NCI-H2196 (cell line): ENCODE data around the gene LOXL3.

Experiments used
- DNase-seq: peaks from one replicate; lab custom pipeline; 2025; ENCODE audit not compliant: unreplicated experiment; lab: John Stamatoyannopoulos, UW

The LOXL3 gene

GRCh38 chr2:74552914-74553811 lies 579 bp downstream of the LOXL3 start:
- DNase-seq, result peak; percentile 22

- no peak for DNase-seq
Measured at GRCh38 chr2:74551942-74552913, 1.5 kb downstream of the LOXL3 start.

DNA sequence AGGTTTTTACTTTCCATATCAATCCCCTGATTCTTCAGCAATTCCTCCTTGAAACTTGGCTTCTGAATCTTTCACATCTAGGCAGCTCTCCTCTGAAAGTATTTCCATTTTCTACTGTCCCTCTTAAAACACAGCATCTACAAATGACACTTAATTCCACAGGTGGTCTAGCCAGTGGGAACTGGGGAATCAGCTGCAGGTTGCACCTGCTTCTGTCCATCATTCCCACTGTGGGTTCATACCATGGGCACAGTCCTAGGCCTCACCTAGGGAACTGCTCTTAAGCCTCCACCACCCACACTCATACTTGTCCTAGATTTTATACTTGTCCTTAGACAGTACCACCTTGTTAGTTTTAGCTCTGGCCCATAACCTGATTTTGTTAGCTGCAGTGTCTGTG lies 2.2 kb downstream of the LOXL3 start:
- DNase-seq, result no peak

DNA sequence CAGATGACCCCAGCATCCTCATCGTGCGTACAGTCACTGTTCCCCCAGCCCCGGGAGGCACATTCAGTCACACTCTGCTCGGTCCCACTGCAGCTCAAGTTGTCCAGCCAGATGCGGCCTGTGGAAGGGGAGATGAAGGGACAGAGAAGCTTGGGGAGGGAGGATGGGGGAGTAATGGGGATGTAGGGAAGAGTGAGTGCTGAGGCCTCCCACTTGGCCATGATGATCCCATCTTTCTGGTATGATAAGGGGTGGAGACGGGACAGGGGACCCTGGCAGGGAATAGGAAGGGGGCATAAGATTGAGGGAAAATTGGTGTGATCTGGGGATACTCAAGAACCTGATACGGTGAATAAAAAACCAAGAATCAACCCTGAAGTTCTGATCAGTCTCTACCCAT lies 3.5 kb downstream of the LOXL3 start:
- no peak for DNase-seq

DNA sequence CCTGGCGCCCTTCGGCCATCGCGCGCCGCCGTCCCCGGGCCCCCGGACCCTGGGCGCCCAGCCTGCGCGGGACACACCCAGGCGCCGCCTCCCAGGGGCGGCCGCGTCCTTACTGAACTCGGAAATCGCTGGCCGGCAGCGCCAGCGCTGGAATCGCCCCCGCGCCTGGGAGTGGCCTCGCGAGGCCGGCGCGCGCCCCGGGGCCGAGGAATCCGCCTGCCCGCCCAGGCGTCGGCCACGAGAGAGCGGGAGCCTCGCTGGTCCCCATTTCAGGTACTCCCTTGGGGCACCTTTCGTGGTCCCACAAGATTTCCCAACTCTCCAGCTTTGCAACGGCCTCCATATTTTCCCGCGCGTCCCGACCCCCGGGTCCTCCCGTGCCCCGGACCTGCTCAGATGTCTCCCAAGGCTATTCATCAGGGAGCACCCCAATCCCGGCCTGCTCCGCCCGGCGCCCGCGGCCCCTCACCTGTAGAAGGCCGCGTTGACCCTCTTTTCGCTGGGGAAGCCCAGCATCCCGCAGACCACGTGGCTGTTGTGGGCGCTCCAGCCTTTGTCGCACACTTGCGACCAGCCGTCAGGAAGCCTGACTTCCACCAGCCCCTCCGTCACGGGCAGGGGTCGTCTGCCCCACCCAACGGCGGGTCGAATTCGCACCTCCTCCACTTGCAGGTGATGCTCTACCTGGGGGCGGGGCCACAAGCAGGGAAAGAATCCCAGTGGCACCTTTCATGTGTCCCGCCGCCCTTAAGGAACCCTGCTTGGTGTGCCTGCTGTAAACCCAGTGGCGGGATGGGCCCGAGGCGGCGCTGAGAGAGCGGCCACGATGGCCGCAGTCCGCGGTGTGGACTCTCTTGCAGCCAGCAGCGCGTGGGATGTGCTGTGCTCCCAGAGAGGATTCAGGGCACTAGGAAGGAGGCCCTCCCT lies 4.6 kb downstream of the LOXL3 start:
- peak; percentile 46 for DNase-seq

- no peak for DNase-seq
Measured at GRCh38 chr2:74548285-74548899, 5.3 kb downstream of the LOXL3 start.

DNA sequence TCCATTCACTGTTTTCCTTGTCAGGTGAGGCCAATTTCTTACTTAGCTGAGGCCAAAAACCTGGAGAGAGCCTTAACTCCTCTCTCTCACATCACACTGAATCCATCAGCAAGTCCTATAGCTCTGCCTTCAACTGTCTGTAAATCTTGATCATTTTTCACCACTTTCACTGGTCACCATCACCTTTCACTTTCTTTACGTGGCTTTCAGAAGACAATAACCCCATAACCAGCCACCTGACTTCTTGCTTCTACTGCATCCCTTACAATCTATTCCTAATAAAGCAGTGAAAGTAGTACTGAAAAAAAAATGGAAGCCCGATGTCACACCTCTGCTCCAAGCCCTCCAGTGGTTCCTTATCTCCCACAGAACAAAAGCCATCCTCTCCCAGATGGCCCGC lies 7.7 kb downstream of the LOXL3 start:
- no peak for DNase-seq

DNA sequence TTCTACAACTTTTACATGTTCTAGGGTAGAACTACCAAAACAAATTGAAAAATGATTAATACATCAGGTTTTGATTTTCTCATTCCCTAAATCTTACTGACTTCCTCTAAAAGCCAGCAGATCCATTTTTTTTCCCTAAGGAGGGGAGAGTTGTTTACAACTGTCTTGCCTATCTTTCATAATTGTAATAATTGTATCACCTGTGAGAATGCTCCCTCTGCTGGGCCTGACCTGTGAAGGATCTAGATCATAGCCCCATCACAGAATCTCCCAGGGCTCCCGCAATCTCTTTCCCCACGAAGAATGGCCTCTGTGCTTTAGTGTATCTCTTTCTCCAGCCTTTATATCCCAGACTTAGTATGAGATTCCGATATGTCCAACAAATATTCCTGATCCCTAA lies 9.1 kb downstream of the LOXL3 start:
- DNase-seq, result no peak

DNA sequence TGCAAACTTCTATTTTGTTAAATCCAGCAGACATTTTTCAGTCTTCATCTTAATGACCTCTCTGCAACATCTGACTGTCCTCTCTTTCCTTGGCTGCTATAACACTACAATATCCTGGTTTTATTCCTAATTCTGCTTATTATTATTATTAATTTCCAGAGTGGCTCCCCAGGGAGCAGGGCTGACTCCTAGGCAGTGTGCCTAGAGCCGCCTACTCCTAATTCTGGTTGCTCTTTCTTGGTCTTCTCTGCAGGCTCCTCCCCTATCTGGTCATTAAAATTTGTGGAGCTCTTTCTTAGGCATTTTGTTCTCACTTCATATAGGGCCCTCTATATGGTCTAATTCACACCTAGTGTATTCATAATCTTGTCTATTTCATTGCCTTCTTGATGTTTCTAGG lies 10.8 kb downstream of the LOXL3 start:
- DNase-seq, result no peak

DNA sequence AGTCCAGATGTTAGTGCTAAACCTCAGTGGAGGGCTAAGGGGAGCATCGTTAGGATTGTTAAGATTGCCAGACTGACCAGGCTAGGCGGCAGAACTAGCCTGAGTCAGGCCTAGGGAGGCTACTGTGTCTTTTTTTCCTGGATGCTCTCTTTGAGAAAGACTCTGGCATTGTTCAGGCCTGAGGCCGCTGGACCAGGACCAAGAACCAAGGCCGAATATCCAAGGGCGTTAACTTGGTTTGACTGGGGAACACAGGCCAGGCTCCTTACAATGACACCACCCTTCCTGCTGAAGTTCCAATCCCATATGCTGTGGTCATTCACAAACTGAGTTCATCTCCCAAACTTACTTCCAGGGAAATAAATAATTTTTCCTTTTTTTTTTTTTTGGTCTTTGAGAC lies 13.5 kb downstream of the LOXL3 start:
- no peak for DNase-seq

DNA sequence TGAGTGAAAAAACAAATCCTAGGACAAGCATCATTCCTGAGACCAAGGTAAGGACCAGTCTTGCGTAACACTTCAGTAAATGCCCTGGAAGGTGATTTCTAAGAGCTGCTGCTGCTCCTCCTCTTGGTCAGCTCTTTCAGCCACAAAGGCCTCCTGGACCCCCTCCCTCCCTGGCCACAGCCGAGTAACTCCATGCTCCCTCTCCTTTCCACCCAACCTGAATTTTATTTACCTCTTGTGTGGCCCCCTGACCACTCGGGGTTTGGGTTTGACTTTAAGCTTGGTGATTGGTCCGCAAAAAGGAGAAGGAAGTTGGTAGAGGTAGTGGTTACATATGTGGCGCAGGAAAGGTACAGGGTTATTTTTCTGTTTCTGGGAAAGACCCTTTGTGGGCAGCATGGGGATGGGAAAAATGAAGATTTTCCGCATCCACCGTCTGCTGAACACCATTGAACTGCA lies 14.8 kb downstream of the LOXL3 start:
- DNase-seq, result no peak

- no peak for DNase-seq
Measured at GRCh38 chr2:74537140-74537539, 16.6 kb downstream of the LOXL3 start.

GRCh38 chr2:74536166-74536950 lies 17.4 kb downstream of the LOXL3 start:
- DNase-seq, result no peak

- DNase-seq, result no peak
Measured at GRCh38 chr2:74535440-74535965, 18.2 kb downstream of the LOXL3 start.

- no peak for DNase-seq
Measured at GRCh38 chr2:74534411-74534810, 19.3 kb downstream of the LOXL3 start.

DNA sequence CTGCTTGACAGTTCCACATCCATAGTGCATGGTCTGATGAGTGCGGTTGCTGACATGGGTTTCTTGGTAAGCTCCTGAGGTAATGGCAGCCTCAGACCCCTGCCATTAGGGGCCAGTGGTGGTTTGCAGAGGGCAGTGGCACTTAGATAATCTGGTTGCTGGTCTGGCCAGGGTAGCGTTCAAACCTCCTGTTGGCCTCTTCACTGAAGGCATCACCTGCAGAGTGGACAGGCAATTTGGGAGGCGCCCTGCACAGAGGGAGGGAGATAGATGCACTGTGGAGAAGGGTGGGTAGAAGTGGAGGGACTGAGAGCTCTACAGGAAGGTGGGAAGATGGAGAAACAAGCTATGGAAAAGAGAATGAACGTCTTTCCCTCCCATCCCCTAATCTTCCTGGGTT lies 20.3 kb downstream of the LOXL3 start:
- no peak for DNase-seq

- no peak for DNase-seq
Measured at GRCh38 chr2:74532222-74532621, 21.5 kb downstream of the LOXL3 start.

DNA sequence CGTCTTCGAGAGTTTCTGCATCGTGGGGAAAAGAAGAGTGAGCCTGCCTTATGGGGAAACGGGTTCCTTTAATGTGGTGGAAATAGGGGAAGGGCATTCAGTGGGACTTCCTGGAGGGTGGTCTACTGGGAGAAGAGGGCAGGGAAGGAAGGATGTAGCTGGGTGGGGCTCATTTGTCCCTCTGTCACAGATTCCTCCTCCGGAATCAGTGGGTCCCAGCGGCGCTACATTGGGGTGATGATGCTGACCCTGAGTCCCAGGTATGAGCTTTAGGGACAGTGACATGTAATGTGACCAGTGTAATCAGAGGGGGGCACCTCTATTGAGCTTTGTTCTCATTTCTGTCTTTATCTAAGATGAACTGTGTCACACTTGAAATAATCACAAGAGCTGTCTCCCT lies 22.1 kb downstream of the LOXL3 start:
- DNase-seq, result no peak
